Mammary epithelial cell (primary cell): ENCODE measurements around the gene GOLT1B.

Experiments
- EZH2 ChIP-seq: IDR thresholded peaks from 2 replicates; pipeline ENCODE4 v1.6.1; 2012; ENCODE audit warnings: low read length, inconsistent platforms, borderline replicate concordance
- TF ChIP-seq, protein P1 (sequence below), 2 donors: IDR thresholded peaks in 1 of 2; conservative IDR thresholded peaks in 1 of 2; 2 replicates each; pipeline ENCODE4 v1.5.1; 2011 to 2012; ENCODE audit warnings: inconsistent platforms in 2 of 2, low read length in 2 of 2, mild to moderate bottlenecking in 2 of 2, control low read depth in 1 of 2, low read depth in 1 of 2; ENCODE audit not compliant: insufficient read depth in 1 of 2; ENCODE audit errors: extremely low read depth in 1 of 2

DNA sequence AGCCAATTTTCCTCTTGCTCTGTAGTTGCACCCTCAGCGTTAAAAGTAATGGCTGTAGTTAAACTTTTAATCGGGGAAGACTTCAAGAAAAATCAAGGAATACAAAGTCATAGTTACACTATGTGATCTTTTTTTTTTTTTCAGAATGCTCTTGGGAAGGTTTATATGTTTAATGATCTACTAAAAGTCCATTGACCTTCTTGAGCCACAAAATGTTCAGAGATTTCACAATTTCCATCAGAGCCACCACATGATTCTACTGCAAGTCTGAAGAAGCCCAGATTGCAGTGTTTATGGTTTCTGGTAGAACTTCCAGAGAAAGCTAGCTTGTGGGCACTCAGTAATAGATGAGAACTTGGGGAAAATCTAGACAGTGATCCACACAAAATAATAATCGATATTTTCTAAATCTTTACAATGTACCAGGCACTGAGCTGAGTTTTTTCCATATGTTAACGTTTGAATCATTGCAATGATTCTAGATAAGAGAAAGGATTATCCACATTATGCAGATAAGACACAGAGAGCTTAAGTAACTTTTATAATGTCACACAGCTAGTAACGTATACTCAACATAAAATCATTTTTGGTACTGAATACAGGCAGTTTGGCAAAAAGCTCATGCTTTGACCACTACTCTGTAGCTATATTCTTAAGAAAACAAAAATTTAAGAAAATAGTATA lies 64.8 kb downstream of the GOLT1B start:
- TF ChIP-seq, protein P1, sequence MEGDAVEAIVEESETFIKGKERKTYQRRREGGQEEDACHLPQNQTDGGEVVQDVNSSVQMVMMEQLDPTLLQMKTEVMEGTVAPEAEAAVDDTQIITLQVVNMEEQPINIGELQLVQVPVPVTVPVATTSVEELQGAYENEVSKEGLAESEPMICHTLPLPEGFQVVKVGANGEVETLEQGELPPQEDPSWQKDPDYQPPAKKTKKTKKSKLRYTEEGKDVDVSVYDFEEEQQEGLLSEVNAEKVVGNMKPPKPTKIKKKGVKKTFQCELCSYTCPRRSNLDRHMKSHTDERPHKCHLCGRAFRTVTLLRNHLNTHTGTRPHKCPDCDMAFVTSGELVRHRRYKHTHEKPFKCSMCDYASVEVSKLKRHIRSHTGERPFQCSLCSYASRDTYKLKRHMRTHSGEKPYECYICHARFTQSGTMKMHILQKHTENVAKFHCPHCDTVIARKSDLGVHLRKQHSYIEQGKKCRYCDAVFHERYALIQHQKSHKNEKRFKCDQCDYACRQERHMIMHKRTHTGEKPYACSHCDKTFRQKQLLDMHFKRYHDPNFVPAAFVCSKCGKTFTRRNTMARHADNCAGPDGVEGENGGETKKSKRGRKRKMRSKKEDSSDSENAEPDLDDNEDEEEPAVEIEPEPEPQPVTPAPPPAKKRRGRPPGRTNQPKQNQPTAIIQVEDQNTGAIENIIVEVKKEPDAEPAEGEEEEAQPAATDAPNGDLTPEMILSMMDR (conservative IDR thresholded peaks at IDR 0.05 in 1 of 2, IDR thresholded peaks at IDR 0.05 in 1 of 2; ENCODE audit: extremely low read depth in 1 of 2, insufficient read depth in 1 of 2, low read depth in 1 of 2, low read length in 2 of 2), result no peak
- no peak for TF ChIP-seq EZH2
